ENCODE results near the gene DNAH8.
"Not testable (repeated sequence)": the region's sequence is repeated elsewhere in the genome, so short reads cannot be mapped to it uniquely, and the experiment has no call there.

Gene DNAH8

GRCh38 chr6:38882157-38882556 lies 167.0 kb downstream of the DNAH8 start:
- no peak for DNase-seq (ENCODE audit: extremely low read depth in 1 of 2, low read depth in 1 of 2)

GRCh38 chr6:38897507-38897906 lies 182.4 kb downstream of the DNAH8 start:
- no peak for DNase-seq (ENCODE audit: extremely low read depth in 1 of 2, low read depth in 1 of 2)

- DNase-seq (ENCODE audit: extremely low read depth in 1 of 2, low read depth in 1 of 2) = no peak
Measured at GRCh38 chr6:38901802-38902522, 186.9 kb downstream of the DNAH8 start.

- DNase-seq (ENCODE audit: extremely low read depth in 1 of 2, low read depth in 1 of 2) = no peak
Measured at GRCh38 chr6:38906582-38906981, 191.5 kb downstream of the DNAH8 start.

GRCh38 chr6:38907264-38907663 lies 192.2 kb downstream of the DNAH8 start:
- DNase-seq (ENCODE audit: extremely low read depth in 1 of 2, low read depth in 1 of 2) = no peak

GRCh38 chr6:38909015-38909730 lies 194.1 kb downstream of the DNAH8 start:
- no peak for DNase-seq (ENCODE audit: extremely low read depth in 1 of 2, low read depth in 1 of 2)

GRCh38 chr6:38910207-38910606 lies 195.1 kb downstream of the DNAH8 start:
- no peak for DNase-seq (ENCODE audit: extremely low read depth in 1 of 2, low read depth in 1 of 2)

- no peak for DNase-seq (ENCODE audit: extremely low read depth in 1 of 2, low read depth in 1 of 2)
Measured at GRCh38 chr6:38912378-38912777, 197.3 kb downstream of the DNAH8 start.

GRCh38 chr6:38915205-38915925 lies 200.3 kb downstream of the DNAH8 start:
- no peak for DNase-seq (ENCODE audit: extremely low read depth in 1 of 2, low read depth in 1 of 2)

- not testable (repeated sequence) for DNase-seq (ENCODE audit: extremely low read depth in 1 of 2, low read depth in 1 of 2)
Measured at GRCh38 chr6:38921540-38921939, 206.4 kb downstream of the DNAH8 start.

- no peak for DNase-seq (ENCODE audit: extremely low read depth in 1 of 2, low read depth in 1 of 2)
Measured at GRCh38 chr6:38924791-38925509, 209.8 kb downstream of the DNAH8 start.

- DNase-seq (ENCODE audit: extremely low read depth in 1 of 2, low read depth in 1 of 2) = no peak
Measured at GRCh38 chr6:38929560-38929959, 214.4 kb downstream of the DNAH8 start.

GRCh38 chr6:38933426-38933825 lies 218.3 kb downstream of the DNAH8 start:
- no peak for DNase-seq (ENCODE audit: extremely low read depth in 1 of 2, low read depth in 1 of 2)

- no peak for DNase-seq (ENCODE audit: extremely low read depth in 1 of 2, low read depth in 1 of 2)
Measured at GRCh38 chr6:38935051-38935450, 219.9 kb downstream of the DNAH8 start.

GRCh38 chr6:38937839-38938613 lies 222.9 kb downstream of the DNAH8 start:
- no peak for DNase-seq (ENCODE audit: extremely low read depth in 1 of 2, low read depth in 1 of 2)

GRCh38 chr6:38938741-38939140 lies 223.6 kb downstream of the DNAH8 start:
- DNase-seq (ENCODE audit: extremely low read depth in 1 of 2, low read depth in 1 of 2) = no peak

- no peak for DNase-seq (ENCODE audit: extremely low read depth in 1 of 2, low read depth in 1 of 2)
Measured at GRCh38 chr6:38942442-38942841, 227.3 kb downstream of the DNAH8 start.

GRCh38 chr6:38942965-38943364 lies 227.9 kb downstream of the DNAH8 start:
- no peak for DNase-seq (ENCODE audit: extremely low read depth in 1 of 2, low read depth in 1 of 2)

- no peak for DNase-seq (ENCODE audit: extremely low read depth in 1 of 2, low read depth in 1 of 2)
Measured at GRCh38 chr6:38943964-38944363, 228.9 kb downstream of the DNAH8 start.

GRCh38 chr6:38944655-38945279 lies 229.7 kb downstream of the DNAH8 start:
- DNase-seq (ENCODE audit: extremely low read depth in 1 of 2, low read depth in 1 of 2) = no peak

Measured in activated CD8-positive, alpha-beta memory T cell treated with anti-CD3 and anti-CD28 coated beads for 1 hour (primary cell).